NCI-H2196 (cell line): ENCODE measurements around the gene ITGA2B.
A peak's percentile ranks its signal among the peaks of the same experiment; 100 is the strongest.
"Not testable (repeated sequence)": the region's sequence is repeated elsewhere in the genome, so short reads cannot be mapped to it uniquely, and the experiment has no call there.

ENCODE experiments used
- DNase-seq: peaks from one replicate; lab custom pipeline; 2025; ENCODE audit not compliant: unreplicated experiment; lab: John Stamatoyannopoulos, UW

ITGA2B gene

DNA sequence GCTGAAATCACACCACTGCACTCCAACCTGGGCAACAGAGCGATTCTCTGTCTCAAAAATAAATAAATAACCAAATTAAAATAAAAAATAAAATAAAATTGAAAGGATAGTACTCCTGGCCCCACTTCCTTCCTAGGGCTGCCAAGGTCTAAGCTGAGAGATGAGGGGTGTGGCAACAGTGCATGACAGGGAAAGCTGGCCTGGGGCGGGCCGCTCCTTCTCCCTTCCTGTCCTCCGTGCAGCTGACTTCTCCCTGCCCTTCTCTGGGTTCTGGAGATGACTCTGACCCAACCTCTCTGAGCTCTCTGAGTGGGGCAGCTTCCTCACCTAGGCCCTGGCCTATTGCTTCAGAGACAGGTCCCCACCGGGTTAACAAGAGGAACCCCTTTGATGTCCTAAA is 56.1 kb downstream of the ITGA2B start:
- DNase-seq: no peak

DNA sequence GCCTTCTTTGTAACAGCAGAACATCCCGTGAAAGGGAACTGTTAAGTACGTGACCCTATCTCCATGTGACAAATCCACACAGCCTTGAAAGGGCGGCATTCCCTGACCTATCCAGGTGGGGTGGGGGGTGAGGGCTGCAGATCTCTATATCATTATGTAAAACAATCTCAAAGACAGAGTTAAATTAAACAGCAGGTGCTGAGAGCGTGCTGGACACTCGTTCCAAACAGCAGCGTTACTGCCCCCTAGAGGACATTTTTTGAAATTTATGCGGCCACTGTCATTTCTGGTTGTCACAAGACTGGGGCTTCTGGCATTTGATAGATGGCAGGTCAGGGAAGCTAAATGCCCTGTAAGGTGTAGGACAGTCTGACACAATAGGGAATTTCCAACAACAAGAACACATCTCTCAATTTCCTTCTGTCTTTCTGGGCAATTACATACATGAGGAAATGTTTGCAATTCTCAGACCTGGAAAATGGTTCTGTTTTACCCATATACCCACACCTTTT is 58.1 kb downstream of the ITGA2B start:
- DNase-seq: peak; percentile 87

DNA sequence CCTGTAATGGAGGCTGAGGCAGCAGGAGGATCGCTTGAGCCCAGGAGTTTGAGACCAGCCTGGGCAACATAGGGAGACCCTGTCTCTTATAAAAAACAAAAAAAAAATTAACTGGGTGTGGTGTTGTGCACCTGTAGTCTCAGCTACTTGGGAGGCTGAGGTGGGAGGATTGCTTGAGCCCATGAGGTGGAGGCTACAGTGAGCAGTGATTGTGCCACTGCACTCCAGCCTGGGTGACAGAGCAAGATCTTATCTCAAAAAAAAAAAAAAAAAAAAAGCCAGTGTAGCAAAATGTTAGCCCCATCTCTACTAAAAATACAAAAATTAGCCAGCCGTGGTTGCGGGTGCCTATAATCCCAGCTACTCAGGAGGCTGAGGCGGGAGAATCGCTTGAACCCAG is 59.2 kb downstream of the ITGA2B start:
- not testable (repeated sequence) for DNase-seq

DNA sequence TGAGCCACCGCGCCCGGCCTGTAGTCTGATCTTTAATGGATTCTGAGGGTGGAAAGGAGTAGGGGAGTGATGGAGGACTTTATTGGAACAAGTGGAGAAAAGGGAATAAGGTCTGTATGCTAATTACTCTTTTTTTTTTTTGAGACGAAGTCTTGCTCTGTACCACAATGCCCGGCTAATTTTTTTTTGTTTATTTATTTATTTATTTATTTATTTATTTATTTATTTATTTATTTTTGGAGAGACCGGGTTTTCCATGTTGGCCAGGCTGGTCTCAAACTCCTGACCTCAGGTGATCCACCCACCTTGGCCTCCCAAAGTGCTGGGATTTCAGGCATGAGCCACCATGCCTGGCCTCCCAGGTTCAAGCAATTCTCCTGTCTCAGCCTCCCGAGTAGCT is 59.9 kb downstream of the ITGA2B start:
- DNase-seq: not testable (repeated sequence)

DNA sequence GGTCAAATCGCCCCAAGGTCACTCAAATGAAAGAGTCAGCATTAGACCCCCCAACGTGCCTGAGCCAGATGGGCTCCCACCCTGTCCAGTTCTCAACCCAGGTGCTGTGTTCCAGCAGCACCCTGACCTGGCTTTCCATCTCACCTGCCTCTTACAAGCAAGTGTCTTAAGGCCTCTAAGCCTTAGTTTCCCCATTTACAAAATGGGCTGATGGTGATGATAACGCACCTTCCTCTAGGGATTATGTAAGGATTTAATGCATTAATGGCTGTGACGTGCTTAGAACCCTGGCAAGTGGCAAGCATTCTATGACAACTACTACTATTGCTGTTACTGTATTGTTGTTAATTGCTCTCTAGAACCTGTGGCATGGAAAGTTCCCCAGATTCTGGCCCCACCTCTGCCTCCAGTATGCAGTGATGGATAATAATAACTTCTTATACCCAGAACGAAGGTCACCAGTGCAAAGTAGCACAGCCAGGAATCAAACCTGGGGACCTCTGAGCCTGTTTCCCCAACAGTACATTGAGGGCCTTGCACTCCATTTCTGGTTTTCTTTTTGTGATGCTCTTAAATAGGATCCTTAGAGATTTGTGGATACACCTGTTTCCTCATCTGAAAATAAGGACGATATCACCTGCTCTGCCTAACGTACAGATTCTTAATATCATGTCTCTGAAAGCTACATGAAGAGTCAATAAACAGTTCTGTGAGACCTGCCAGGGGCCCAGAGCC is 61.6 kb downstream of the ITGA2B start:
- no peak for DNase-seq

DNA sequence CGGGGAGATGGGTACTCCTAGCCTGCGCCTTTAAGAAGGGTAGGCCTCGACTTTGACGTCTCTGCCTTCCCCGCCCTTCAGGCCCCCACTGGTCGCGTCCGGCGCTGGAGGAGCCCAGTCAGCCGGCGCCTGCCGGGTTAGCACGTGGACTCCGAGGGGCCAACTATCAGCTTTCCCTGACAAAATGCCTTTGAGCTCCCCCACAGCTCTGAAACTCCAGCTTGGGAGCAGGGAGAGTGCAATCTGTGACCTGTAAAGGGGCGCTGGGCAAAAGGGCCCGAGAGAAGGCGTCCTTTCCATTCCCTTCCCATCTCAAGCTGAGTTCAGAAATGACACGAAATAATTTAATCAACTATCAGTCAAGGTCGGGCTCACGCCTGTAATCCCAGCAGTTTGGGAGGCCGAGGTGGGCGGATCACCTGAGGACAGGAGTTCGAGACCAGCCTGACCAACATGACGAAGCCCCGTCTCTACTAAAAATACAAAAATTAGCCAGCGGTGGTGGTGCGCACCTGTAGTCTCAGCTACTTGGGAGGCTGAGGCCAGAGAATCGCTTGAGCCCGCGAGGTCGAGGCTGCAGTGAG is 62.5 kb downstream of the ITGA2B start:
- DNase-seq: peak; percentile 97

DNA sequence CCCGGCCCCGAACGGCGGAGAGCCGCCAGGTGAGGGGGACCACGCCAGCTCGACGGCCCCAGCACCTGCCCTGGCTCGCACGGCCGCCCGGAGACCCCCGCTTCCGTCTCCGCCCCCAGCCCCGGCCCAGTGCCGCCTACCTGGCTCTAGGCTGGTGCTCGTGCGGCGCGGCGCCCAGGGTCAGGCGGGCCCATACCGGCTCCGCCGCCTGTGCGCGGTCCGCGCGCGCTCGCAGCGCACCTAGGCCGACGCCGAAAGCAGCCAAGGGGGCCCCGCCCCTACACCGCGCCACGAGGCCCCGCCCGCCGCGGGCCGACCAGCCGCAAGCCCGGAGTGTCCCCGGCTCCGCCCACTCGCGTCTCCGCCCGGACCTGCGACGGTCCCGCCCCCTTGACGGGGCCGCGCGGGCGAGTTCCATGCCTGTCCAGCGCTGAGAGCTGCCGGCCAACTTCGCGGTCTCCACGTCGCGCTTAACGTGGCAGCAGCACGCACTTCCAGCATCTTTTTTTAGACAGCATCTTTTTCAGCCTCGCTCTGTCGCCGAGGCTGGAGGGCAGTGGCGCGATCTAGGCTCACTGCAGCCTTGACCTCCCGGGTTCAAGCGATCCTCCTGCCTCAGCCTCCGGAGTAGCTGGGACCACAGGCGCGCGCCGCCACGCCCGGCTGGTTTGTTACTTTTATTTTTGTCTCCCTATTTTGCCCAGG is 64.7 kb downstream of the ITGA2B start, which contains the start of gene SLC25A39:
TSS of gene SLC25A39 (minus strand) at position 253 of the 705 bp plus-strand sequence. CDS start 1,261 bp downstream, outside the sequence.
- DNase-seq: peak; percentile 96

DNA sequence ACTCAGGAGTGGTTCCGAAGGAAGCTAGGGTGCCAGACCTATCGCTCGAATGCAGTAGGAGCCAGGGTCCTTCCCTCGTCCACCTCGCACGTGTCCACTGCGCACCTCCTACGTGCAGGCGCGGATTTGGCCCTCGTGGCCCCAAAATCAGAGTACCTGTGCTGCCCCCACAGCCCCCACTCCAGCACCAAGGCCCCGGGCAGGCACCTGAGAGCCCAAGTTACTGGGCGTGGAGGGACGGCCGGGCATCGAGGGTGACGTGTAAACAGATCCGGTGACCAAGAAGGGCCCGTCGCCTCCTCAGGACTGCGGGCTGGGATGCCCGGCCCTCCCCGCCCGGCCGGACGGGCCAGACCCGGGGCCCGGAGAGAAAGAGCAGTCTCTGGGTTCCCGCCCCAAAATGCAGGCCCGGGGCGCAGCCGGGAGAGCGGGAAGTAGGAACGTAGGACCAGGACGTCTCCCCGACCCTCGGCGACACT is 65.3 kb downstream of the ITGA2B start:
- no peak for DNase-seq

DNA sequence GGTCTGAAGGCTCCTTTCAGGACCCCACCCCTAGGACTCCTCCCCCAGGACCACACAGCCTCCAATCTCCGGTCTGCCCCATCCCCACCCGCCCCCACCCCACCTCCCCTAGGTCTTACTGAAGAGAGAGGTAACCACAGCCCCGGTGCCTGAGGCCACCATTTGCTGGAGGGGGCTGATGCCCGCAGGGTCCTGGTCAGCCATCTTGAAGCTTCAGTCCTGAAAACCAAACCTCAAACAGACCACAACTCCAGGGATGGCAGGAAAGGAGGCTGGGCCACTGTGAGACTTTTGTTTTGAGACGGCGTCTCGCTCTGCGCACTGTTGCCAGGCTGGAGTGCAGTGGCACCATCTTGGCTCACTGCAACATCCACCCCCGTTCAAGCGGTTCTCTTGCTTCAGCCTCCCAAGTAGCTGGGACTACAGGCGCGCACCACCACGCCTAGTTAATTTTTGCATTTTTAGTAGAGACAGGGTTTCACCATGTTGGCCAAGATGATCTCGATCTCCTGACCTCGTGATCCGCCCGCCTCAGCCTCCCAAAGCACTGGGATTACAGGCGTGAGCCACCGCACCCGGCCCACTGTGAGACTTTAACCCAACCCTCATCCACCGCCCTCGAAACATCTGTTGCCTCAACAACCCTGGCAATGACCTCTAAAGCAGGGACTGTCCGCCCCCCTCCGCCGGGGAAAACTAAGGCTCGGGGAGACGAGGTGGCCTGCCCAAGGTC is 65.9 kb downstream of the ITGA2B start:
- no peak for DNase-seq

DNA sequence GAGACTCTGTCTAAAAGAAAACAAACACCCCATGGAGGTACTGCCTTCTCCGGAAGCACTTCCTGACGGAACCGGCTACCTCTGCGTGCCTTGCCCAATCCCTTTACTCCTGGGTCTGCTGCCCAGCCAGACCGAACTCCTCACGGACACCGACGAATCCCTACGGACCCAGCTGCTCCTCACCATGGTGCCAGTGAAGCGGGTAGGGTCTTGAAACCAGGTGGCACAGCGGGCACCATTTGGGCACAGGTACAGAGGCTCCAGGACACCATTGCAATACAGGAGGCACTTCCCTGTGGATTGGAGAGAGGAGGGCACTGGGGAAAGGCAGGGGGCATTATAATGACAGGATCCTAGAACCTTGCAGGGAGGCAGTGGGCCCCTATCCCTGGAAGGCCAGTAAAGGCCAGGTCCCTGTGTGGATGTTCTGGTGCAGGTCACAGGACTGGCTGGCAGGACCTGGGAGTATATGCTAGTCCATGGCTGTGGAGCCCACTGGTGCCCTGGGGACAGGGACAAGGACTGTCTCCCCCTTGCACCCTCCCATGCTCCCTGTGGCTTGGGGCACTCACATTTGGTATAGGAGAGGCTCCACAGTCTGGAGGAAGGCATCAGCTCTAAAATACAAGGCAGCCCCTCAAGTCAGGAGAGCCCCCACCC is 67.1 kb downstream of the ITGA2B start:
- no peak for DNase-seq
